Stimulated activated CD8-positive, alpha-beta memory T cell treated with anti-CD3 and anti-CD28 coated beads, Interleukin-4, amount 100 ng/mL, for 1 hour (primary cell): ENCODE results near the gene ALG5.

ENCODE experiments used
- DNase-seq, 2 donors: peaks; one replicate each; pipeline ENCODE4 v3.0.0-alpha.2; 2020; ENCODE audit warnings: low read depth in 2 of 2, low spot score in 1 of 2

ALG5 gene, protein sequence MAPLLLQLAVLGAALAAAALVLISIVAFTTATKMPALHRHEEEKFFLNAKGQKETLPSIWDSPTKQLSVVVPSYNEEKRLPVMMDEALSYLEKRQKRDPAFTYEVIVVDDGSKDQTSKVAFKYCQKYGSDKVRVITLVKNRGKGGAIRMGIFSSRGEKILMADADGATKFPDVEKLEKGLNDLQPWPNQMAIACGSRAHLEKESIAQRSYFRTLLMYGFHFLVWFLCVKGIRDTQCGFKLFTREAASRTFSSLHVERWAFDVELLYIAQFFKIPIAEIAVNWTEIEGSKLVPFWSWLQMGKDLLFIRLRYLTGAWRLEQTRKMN

DNA sequence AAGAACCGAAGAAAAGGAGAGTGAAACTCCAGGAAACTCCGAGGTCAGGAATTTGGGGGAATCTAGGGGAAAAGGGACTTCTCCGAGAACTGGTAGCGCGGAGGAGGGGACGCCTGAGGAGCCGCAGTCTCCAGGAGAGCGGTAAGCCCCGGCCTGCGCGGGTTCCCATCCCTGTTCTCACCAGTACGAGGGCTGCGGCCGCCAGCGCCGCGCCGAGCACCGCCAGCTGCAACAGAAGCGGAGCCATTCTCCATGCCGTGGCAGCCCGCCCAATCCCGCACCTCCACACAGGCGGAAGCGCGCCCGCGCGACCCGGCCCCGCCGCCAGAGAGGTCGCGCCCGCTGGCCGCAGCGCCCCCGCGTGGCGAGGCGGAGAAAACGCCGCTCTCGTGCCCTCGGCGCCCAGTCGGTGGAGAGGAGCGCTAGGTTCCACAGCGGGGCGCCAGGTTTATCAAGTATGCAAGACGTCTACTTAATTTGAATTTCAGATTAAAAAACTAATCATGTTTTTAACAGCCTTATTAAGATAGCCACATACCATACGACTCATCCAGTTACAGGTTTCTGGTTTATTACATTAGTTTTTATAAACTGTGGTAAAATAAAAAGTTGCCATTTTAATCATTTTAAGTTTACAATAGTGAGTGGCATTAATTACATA, at the start of gene ALG5:
Gene ALG5 (minus strand): TSS at position 287 of the 661 bp plus-strand sequence. CDS start 40 bp downstream, at position 247.
- peak; percentile 74 to 88 for DNase-seq

DNA sequence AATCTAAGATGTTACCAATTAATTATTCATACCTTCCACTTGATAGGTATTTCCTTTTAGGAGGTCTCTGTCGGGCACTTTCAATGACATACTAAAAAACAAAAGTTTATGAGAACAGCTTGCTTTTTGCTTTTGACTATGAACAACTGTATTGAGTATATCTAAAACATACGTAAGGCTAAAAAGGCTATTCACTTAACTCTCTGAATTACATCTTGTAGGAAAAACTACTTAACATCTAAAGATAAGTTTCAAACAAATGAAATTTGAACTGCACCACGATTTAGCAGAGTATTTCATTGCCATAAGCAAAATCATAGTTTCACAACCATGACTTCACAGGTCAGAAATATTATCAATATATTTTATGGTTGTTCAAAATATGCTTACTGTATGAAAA, 48.7 kb upstream of the ALG5 start:
- no peak for DNase-seq

DNA sequence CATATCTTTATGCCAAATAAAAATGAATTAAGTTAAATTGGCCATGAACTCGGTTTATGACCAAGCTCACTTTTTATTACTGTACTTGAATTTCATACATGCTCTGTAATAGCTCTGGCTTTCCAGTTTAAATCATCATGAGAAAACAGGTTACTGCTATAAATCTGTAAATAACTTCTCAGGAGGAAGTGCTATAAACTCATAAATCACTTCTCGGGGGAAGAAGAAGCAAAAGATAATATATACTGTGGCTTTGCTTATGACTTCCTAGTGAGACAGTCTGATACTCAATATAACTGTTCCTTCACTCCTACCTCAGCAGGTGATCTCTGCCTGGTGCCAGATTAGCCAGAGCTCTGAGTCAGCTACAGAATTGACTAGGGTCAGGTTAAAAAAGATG, 47.9 kb upstream of the ALG5 start:
- DNase-seq = no peak

DNA sequence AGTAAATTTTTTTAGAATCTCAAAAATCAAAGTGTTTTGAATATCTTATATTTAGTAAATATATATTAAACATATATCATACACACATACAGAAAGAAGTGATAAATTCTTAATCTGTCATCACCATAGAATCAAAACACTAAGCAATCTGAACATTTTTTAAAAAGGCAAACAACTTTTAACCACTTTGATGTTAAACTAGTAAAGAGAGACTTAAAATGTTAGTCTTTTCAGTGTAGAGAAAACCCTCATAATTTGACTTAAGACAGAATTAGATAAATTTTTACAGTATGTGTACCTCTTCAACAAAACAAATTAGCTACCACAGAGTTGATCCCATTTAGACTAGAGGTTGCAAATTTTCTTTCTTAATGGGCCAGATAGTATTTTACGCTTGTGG, 46.9 kb upstream of the ALG5 start:
- no peak for DNase-seq

DNA sequence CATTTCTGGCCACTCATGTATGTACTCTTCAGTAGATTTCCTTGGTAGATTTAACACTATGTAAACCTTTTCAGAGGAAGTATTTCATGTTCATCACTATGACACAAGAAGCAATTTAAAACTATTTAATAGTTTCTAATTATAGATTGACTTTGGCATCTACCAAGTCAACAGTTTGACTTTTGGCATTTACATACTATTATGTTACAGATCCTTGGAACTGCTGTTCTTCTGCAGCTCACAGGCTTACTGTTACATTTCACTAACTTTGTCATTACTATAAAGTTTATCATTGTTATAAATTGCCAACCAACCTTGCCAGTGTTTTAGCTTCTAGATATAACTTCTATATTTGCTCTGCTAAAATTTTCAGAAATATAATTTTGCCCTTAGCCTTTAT, 41.6 kb upstream of the ALG5 start:
- DNase-seq = no peak

DNA sequence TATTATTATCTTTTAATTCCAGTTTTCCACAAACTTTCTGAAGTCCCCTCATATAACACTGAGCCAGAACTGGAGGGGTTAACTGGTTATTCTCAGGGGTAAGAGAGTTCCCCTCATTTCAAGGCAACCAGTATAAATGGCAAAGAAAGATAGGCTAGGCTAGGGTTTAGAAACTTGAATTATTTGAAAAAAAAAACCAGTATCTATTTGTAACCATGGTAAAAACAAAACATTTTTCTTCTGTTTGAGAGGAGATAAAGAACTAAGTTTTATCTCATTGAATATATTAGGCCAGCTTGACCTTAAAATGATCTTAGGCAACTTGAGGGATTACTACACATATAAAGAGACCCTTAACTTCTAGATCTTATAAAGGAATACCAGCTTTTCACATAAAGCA, 40.8 kb upstream of the ALG5 start:
- DNase-seq = no peak

DNA sequence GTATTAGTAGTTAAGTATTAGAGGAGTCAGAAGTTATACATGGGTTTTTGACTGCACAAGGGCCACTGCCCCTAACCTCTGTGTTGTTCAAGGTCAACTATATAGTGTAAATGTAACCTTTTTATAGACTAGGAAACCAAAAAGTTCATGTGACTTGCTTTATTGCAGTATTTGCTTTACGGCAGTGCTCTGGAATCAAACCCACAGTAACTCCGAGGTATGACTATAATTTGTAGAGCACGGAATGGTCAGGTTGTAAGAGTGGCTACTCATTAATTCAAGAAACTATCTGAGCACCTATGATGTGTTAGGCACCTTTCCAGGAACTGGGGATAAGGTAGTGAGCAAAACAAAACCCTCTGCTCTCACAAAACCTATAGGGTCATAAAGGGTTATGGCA, 38.1 kb upstream of the ALG5 start:
- DNase-seq = no peak

DNA sequence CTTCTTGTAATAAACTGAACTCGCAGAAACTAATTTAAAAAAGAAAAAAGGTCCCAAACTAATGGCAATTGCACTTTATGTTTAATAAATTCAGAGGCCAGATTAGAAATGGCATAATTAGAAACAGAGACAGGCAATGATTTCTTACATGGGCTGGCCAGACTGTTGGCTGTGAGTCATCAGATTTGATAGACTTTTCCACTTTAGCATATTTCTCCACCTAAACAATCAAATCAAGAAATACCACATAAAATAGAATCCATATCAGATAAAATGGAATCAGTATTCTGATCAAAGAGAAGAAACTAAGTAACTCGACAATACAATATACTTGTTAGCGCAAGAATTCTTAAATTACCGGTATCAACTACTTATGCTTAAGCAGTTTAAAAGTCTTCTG, 30.5 kb upstream of the ALG5 start:
- DNase-seq = no peak

DNA sequence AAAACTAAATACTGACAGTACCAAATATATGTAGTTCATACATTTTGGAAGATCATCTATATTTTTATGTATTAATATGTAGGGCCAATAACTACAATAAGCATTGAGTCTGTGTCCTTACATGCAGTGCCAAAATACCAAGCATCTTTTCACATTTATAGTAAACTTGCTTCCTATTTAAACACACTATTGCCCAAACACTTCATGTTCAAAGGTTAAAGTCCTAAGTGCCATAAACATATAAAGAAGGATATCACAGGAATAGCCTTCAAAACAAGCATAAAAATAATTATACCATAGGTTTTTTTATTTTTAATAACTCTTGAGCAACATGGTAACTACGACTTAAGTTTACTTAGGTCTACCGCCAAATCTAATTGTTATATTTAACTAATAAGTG, 28.5 kb upstream of the ALG5 start:
- DNase-seq = no peak

DNA sequence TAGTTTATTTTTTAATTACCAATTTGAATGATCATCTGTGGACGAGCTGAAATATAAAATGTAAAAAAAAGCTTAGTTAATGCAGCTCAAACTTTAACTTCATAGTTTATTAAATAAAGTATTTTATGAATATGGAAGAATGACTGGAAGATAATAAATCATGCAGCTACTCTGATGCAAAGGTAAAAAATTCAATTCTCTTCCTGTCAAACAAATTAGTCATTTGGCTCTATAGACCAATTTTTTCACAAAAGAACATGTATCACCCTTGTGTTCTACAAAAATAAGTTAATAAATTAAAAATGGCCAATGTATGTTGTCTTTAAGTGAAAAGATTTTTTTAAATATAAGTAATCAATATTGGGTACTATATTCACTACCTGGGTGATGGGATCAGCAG, 27.6 kb upstream of the ALG5 start:
- DNase-seq = no peak

DNA sequence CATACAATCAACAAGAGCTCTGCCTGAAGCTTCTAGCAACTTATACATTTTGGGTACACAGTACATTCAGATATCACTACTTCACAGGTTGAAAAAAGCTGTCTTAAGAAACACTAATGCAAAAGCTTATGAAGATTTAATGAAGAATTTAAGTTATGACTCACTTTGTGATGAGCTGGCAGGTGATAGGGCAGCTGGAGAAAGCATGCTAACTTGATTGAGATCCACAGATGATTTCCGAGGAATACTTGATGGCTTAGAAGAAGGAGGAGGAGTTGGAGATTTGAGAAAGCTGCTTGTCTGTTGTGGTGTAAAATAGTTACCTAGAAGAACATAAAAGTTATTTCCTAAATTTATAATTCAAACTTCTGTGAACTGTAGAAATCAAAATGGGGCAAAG, 24.7 kb upstream of the ALG5 start:
- DNase-seq = no peak

DNA sequence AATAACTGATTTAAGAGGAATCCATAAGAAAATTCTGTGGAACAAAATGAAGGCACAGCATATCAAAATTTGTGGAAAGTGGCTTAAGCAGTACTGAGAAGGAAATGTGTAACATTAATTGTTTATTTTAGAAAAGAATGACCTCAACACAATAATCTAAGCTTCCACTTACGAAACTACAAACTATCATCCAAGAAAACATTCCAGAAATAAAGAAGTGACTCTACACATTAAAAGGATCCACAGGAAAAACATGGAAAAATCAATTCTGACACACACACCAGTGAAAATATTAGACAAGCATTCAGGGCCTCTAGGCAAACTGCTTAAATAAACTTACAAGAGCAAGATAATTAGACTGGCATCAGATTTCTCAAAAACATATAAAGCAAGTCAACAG, 15.5 kb upstream of the ALG5 start:
- no peak for DNase-seq

DNA sequence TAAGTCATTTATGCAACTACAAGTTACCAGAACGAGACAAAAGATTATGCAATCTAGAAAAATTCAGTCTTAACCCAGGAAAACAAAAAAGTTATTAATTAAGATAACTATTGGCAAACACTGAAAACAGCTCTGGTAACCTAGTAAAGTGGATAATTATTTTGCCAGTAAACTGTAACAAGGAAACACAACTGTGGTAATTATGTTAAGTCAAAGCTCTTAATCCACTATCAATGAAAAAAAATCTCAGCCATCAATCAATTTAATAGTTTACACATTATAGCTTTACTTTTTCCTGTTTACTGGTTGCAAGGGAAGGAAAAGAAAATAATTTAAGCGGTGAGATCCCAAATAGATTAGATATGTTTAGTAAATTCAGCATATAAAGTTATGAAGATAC, 12.6 kb upstream of the ALG5 start:
- DNase-seq = no peak

DNA sequence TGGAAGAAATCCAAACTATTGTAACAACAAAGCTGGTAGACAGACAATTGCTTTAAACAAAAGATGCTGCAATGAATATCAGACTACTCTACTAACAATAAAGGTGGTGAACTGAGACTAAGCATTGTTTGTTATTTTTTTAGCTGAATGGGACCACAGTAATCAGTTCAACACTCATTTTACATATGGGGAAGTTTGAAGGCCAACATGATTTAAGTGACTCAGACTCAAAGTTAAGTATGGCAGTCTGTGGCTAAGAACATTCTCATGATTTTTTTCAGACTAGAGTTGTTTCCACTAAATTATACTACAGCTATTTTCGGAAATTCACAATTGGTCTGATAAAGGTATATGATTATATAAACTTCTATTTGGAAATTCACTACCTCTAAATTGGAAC, 11.9 kb upstream of the ALG5 start:
- no peak for DNase-seq

DNA sequence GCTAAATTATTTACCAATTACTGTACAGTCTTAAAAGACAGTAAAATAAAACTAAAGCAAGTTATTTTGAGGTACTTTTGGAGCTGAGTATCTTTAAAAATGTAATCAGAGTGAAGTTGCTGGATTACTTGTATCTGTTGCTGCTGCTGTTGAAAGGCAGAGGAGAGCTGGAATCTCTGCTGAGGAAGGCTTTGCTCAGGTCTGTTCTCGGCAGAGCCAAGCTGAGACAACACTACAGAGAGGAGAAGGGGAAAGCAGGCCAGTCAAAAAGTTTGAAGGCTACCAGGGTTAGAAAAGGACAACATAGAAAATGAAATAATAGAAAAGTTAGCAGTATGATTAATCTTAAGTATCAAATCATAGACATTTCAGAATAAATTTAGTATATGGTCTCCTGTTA, 11.3 kb upstream of the ALG5 start:
- no peak for DNase-seq

DNA sequence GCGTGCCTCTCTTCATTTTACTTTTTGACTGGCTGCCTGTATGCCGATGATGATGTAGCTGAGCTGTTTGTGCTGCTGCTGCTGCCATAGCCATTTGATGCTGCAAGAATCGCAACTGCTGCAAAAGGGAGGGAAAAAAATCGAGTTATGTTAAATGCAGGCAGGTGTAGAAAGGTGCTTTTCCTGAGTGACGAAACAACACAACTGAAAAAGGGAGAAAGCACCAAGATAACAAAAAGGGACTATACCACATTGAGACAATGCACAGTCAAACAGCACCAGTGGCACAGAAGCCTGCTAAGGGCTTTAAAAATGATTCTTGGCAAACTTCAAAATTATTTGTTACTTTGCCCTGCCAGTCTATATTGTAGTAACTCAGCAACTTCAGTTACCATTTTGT, 10.6 kb upstream of the ALG5 start:
- no peak for DNase-seq

DNA sequence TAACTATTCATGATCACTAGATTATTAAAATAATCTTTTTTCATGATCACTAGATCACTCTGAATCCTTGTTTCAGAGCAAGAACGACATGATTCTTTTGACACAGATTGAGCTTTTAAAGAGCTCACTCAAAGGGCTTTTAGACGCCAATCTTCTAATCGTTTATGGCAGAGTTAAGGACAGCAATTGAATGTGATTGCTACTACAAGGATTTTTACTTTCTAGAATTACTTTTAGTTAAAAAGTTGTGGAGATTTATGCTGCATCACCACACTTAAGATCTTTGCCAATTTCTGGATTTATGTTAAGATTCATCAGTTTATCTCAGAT, 2.7 kb upstream of the ALG5 start:
- DNase-seq = no peak

DNA sequence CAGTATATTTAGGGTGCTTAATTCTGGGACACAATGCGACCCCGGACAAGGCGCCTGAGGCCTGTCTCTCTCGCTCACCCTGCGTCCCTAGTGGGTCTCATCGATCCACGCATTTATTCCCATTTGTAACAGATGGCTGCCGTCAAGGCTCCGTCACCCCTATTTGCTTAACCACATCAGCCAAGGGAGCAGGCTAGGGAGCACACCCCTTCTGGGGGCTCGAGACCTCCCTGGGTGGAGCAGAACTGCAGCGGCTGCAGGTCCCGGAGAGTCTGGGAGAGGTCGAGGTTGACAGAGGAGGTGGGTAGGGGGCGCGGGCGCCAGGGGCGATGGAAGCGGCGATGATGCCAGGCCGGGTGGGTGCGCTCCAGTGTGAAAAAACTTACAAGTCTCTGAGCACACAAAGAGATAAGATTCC, 507 bp downstream of the ALG5 start:
- DNase-seq = peak; percentile 1

DNA sequence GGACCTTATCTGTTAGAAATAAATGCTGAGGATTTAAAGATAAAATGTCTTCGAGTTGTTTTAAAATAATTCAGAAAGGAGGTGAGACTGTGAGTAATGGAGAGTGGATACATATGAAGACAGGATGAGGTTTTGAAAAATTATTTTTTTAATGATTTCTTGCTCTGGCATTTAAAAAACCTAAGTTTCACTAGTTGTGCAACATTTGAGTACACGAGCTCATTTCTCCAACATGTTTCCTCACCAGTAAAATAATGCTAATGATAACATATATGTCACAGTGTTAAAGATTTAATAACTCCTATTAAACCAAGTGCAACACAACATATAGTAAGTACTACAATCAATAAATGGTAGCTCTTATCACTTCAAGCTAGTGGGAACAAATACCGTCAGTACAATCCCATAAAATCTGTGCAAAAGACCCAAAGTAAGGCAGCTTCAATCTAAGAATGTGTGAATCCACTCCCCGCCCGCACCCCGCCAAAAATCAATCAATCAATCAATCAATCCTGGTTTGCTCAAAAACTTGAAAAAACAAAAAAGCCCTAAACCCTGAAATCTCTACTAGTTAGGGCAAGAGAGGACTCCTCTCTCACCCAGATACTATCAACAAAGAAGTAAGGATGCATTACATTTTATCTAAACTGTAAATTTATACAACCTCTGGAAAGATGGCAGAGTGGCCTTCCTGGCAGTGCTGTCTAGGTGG, 1.3 kb downstream of the ALG5 start:
- DNase-seq = no peak

DNA sequence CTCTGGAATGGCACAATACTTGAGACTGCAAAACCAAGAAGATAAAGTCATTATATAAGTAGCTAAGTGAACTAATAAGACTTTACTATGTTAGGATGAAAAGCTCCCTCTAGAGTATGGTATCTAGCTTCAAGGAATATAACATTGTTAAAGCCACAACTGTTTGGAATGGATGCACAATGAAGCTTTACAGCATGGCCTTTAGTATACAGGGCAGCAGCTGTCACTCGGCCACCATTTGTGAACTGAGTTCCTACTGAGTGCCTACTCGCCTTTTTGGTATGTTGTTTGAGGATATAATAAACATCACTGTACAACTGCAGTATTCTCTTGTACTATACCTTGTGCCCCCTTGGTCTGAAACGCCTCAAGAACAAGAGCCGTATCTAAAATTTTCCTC, 6.8 kb downstream of the ALG5 start:
- DNase-seq = no peak

DNA sequence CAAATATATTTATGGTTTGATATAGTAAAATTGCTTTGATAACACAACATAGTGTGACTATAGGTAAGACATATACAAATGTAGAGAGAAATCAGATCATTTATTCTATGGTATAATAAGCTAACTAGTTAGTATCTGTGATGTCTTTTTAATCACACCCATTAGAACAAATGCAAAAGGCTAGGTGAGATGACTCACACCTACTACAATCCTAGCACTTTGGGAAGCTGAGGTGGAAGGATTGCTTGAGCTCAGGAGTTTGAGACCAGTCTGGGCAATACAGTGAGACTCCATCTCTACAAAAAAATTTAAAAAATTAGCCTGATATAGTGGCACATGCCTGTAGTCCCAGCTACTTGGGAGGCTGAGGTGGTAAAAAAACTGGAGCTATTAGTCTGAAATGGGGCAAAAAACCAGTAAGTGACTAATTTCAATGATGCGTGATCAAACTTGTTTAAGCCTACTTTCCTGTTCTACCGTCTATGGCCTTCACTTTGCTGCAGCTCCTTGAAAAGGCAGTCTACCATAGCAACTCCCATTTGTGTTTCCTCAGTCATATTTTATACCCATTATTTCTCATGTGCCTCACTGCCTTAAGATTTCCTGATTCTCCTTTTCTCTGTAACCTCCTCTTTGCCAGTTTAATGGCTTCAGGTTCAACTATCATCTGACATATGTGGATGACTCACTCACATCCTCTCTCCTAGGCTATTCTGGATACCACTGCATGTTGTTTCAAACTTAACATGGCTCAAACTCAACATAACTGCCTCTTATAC, 12.5 kb downstream of the ALG5 start:
- no peak for DNase-seq
